Astrocyte (in vitro differentiated cells and primary cell): ENCODE results near the gene ZNF81. TPM values are rescaled to one million over a fixed set of nuclear protein-coding genes. Genes with fewer than 3 reads are reported as not detected.

Experiments used
- DNase-seq: peaks from one replicate; pipeline ENCODE4 v3.0.0-alpha.2; 2010; ENCODE audit warnings: low read depth
- FAIRE-seq: peaks from 2 replicates; lab custom pipeline; 2011; peaks lifted over from hg19 to GRCh38; lab: Jason Lieb, UNC
- H2AFZ ChIP-seq: 2 replicates; pipeline ENCODE4 v1.6.0; 2012; ENCODE audit warnings: low read depth, low read length, inconsistent platforms
- H3K27ac ChIP-seq: 2 replicates; pipeline ENCODE4 v1.5.1; 2011; ENCODE audit warnings: low read depth, low read length, inconsistent platforms
- H3K27me3 ChIP-seq: 2 replicates; pipeline ENCODE4 v1.6.0; 2011; ENCODE audit warnings: low read length, inconsistent platforms; ENCODE audit not compliant: insufficient read depth
- H3K36me3 ChIP-seq: 2 replicates; pipeline ENCODE4 v1.5.1; 2011; ENCODE audit warnings: low read length, inconsistent platforms; ENCODE audit not compliant: insufficient read depth
- H3K4me1 ChIP-seq: 2 replicates; pipeline ENCODE4 v1.5.1; 2011; ENCODE audit warnings: low read length, inconsistent platforms; ENCODE audit not compliant: insufficient read depth
- H3K4me2 ChIP-seq: 2 replicates; pipeline ENCODE4 v1.6.0; 2012; ENCODE audit warnings: low read length, inconsistent platforms
- H3K4me3 ChIP-seq: 2 replicates; pipeline ENCODE4 v1.5.1; 2011; ENCODE audit warnings: low read depth, mild to moderate bottlenecking, low read length, inconsistent platforms; ENCODE audit not compliant: insufficient read depth
- H3K79me2 ChIP-seq: 2 replicates; pipeline ENCODE4 v1.6.0; 2012; ENCODE audit warnings: mild to moderate bottlenecking, low read length, inconsistent platforms; ENCODE audit not compliant: insufficient read depth
- H3K9ac ChIP-seq: 2 replicates; pipeline ENCODE4 v1.6.0; 2012; ENCODE audit warnings: mild to moderate bottlenecking, low read length, inconsistent platforms
- H3K9me3 ChIP-seq: 2 replicates; pipeline ENCODE4 v1.5.1; 2012; ENCODE audit warnings: low read depth, mild to moderate bottlenecking, low read length, inconsistent platforms; ENCODE audit not compliant: insufficient read depth
- H4K20me1 ChIP-seq: 2 replicates; pipeline ENCODE4 v1.6.0; 2012; ENCODE audit warnings: low read length, inconsistent platforms; ENCODE audit not compliant: insufficient read depth
- H3K27ac Mint-ChIP-seq: one replicate; pipeline ENCODE4 v1.8.0; 2021; ENCODE audit warnings: mild to moderate bottlenecking, mixed read lengths; ENCODE audit not compliant: unreplicated experiment
- H3K27me3 Mint-ChIP-seq: one replicate; pipeline ENCODE4 v1.8.0; 2021; ENCODE audit warnings: low read depth, mixed read lengths; ENCODE audit not compliant: unreplicated experiment
- H3K36me3 Mint-ChIP-seq: one replicate; pipeline ENCODE4 v1.8.0; 2021; ENCODE audit warnings: low read depth, mixed read lengths; ENCODE audit not compliant: unreplicated experiment
- H3K4me1 Mint-ChIP-seq: one replicate; pipeline ENCODE4 v1.8.0; 2021; ENCODE audit warnings: low read depth, mixed read lengths; ENCODE audit not compliant: unreplicated experiment
- H3K4me3 Mint-ChIP-seq: one replicate; pipeline ENCODE4 v1.8.0; 2021; ENCODE audit warnings: mild to moderate bottlenecking, moderate library complexity, mixed read lengths; ENCODE audit not compliant: unreplicated experiment
- H3K9me3 Mint-ChIP-seq: one replicate; pipeline ENCODE4 v1.8.0; 2021; ENCODE audit warnings: mild to moderate bottlenecking, mixed read lengths; ENCODE audit not compliant: unreplicated experiment
- EZH2 ChIP-seq: IDR thresholded peaks from 2 replicates; pipeline ENCODE4 v1.6.1; 2012; ENCODE audit warnings: mild to moderate bottlenecking, low read length, inconsistent platforms; ENCODE audit not compliant: insufficient read depth
- total RNA-seq: library from RNA; stranded (reverse); gene quantifications from 2 replicates; pipeline ENCODE4 v1.2.1, GENCODE V29; 2021
- TF ChIP-seq, protein P1 (sequence below): IDR thresholded peaks from 2 replicates; pipeline ENCODE4 v1.5.1; 2011; ENCODE audit warnings: low read depth, mild to moderate bottlenecking, inconsistent platforms, low read length, moderate library complexity; ENCODE audit not compliant: insufficient read depth

Gene ZNF81
- total RNA-seq, 1 donor from 2014 or later, result 8.6 TPM

DNA sequence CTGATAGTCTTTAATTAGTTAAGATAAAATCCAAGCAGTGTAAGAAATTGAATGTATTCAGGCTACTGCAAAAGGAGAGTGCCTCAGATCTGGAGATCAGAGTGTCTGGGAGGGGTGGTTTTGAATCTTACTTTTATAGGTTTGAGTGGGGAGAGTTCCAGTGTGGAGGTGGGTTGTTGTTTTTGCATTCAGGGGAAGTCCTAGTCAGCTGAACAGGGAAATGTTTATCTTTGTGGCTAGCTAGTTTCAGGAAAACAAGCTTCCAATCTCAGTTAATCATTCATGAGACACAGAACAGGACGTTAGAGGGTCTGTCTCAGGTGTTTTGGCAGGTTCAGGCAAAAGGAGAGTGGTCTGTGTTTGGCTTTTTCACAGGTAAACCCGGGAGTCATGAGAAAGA lies 26.0 kb downstream of the ZNF81 start:
- H4K20me1 ChIP-seq, result no peaks in the 10 kb centered on the region
- Mint-ChIP-seq H3K9me3 (no peaks in the 10 kb centered on the region), H3K4me1 (no peaks in the 10 kb centered on the region), H3K4me3 (no peak overlapping the region), H3K36me3 (no peaks in the 10 kb centered on the region), H3K27ac (no peak overlapping the region), H3K27me3 (no peaks in the 10 kb centered on the region)
- H3K36me3 ChIP-seq, result no peaks in the 10 kb centered on the region
- no peak overlapping the region for H3K4me3 ChIP-seq
- no peaks in the 10 kb centered on the region for H3K4me1 ChIP-seq
- DNase-seq (no peak), FAIRE-seq (no peak)
- no peaks in the 10 kb centered on the region for H3K27me3 ChIP-seq
- no peak overlapping the region for H3K27ac ChIP-seq
- H2AFZ ChIP-seq, result no peak overlapping the region
- no peak overlapping the region for H3K4me2 ChIP-seq
- no peak overlapping the region for H3K9ac ChIP-seq
- no peaks in the 10 kb centered on the region for H3K79me2 ChIP-seq
- H3K9me3 ChIP-seq, result no peaks in the 10 kb centered on the region
- no peak for TF ChIP-seq EZH2
- TF ChIP-seq, protein P1, sequence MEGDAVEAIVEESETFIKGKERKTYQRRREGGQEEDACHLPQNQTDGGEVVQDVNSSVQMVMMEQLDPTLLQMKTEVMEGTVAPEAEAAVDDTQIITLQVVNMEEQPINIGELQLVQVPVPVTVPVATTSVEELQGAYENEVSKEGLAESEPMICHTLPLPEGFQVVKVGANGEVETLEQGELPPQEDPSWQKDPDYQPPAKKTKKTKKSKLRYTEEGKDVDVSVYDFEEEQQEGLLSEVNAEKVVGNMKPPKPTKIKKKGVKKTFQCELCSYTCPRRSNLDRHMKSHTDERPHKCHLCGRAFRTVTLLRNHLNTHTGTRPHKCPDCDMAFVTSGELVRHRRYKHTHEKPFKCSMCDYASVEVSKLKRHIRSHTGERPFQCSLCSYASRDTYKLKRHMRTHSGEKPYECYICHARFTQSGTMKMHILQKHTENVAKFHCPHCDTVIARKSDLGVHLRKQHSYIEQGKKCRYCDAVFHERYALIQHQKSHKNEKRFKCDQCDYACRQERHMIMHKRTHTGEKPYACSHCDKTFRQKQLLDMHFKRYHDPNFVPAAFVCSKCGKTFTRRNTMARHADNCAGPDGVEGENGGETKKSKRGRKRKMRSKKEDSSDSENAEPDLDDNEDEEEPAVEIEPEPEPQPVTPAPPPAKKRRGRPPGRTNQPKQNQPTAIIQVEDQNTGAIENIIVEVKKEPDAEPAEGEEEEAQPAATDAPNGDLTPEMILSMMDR, result no peak

GRCh38 chrX:47863187-47863586 lies 26.5 kb downstream of the ZNF81 start:
- H3K27me3 Mint-ChIP-seq, result no peaks in the 10 kb centered on the region
- no peak for DNase-seq
- no peak for TF ChIP-seq EZH2
- TF ChIP-seq, protein P1, result no peak
- no peak overlapping the region for H3K4me3 Mint-ChIP-seq
- Histone ChIP-seq H3K4me3 (no peak overlapping the region), H3K27ac (no peak overlapping the region), H3K36me3 (no peaks in the 10 kb centered on the region), H3K4me1 (no peaks in the 10 kb centered on the region), H3K4me2 (no peak overlapping the region), H3K27me3 (no peaks in the 10 kb centered on the region), H4K20me1 (no peaks in the 10 kb centered on the region), H3K9ac (no peak overlapping the region), H3K9me3 (no peaks in the 10 kb centered on the region), H2AFZ (no peak overlapping the region), H3K79me2 (no peaks in the 10 kb centered on the region)
- no peak overlapping the region for H3K27ac Mint-ChIP-seq
- no peaks in the 10 kb centered on the region for H3K4me1 Mint-ChIP-seq
- no peaks in the 10 kb centered on the region for H3K9me3 Mint-ChIP-seq
- H3K36me3 Mint-ChIP-seq, result no peaks in the 10 kb centered on the region
- no peak for FAIRE-seq

DNA sequence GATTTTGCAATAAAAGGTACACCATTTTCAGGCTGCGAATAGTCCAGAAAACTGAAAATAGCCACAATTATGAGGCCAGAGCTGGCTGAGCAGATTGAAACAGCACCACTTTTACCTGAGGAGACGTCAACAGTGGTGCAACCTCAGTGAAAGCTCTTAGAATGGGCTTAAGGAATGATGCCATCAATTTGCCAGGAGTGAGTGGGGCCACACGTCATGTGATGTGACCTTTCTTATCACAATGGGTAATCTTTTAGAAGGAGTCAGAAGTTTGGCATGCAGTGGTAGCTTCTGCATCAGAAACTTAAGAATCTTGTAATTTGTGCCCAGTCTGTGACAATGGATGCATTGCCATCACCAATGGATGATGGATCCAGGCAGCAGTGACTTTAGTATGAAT lies 27.6 kb downstream of the ZNF81 start:
- no peak for TF ChIP-seq EZH2
- TF ChIP-seq, protein P1, result no peak
- Histone ChIP-seq H3K9ac (no peak overlapping the region), H3K4me2 (no peak overlapping the region), H4K20me1 (no peaks in the 10 kb centered on the region), H2AFZ (no peak overlapping the region), H3K36me3 (no peaks in the 10 kb centered on the region), H3K27ac (no peak overlapping the region), H3K9me3 (no peaks in the 10 kb centered on the region), H3K27me3 (no peaks in the 10 kb centered on the region), H3K4me1 (no peaks in the 10 kb centered on the region), H3K79me2 (no peaks in the 10 kb centered on the region), H3K4me3 (no peak overlapping the region)
- no peak overlapping the region for H3K4me3 Mint-ChIP-seq
- no peaks in the 10 kb centered on the region for H3K27me3 Mint-ChIP-seq
- no peak for DNase-seq
- no peaks in the 10 kb centered on the region for H3K9me3 Mint-ChIP-seq
- FAIRE-seq, result peak; percentile 9
- no peaks in the 10 kb centered on the region for H3K4me1 Mint-ChIP-seq
- H3K27ac Mint-ChIP-seq, result no peak overlapping the region
- no peaks in the 10 kb centered on the region for H3K36me3 Mint-ChIP-seq
